Right cardiac atrium (tissue), 5 donors: ENCODE measurements around the gene SP1. TPM values are rescaled to one million over a fixed set of nuclear protein-coding genes. Genes with fewer than 3 reads are reported as not detected.
A peak's percentile ranks its signal among the peaks of the same experiment; 100 is the strongest.
"Not testable (repeated sequence)": the region's sequence is repeated elsewhere in the genome, so short reads cannot be mapped to it uniquely, and the experiment has no call there.

Experiments
- ATAC-seq, 2 donors: fragments of 200-7000 bp; cut with Tn5 transposase; one replicate each; pipeline versions ENCODE4 v1.8.0 to v1.9.1; 2020; ENCODE audit warnings: moderate library complexity in 2 of 2, mild to moderate bottlenecking in 1 of 2
- DNase-seq, 3 donors: peaks; one replicate each; pipeline ENCODE4 v3.0.0-alpha.2; 2020
- H3K27ac ChIP-seq: one replicate; pipeline ENCODE4 v1.5.1; 2013; ENCODE audit warnings: mild to moderate bottlenecking, low read length, control low read depth, moderate library complexity
- H3K27me3 ChIP-seq: one replicate; pipeline ENCODE4 v1.6.1; 2013; ENCODE audit not compliant: control insufficient read depth, insufficient read depth
- H3K4me1 ChIP-seq: one replicate; pipeline ENCODE4 v1.6.1; 2013; ENCODE audit warnings: low read length; ENCODE audit not compliant: control insufficient read depth, insufficient read depth
- H3K4me3 ChIP-seq: one replicate; pipeline ENCODE4 v1.5.1; 2013; ENCODE audit warnings: low read length, control low read depth
- H3K9me3 ChIP-seq: one replicate; pipeline ENCODE4 v1.6.1; 2013; ENCODE audit warnings: low read length; ENCODE audit not compliant: control insufficient read depth
- WGBS: extraction: QIAGEN DNeasy Blood & Tissue Kit; methylation state at CpG from one replicate; pipeline ENCODE4 v1.1.7; 2013; 5-methylcytosine and 5-hydroxymethylcytosine counted together
- intact Hi-C, 4 donors: fragments of 100-400 bp; cut with DNase I; formaldehyde crosslinking; loops; one replicate each; pipeline versions ENCODE4 v1.11.0 to v1.14.0; 2022 to 2023
- polyA plus RNA-seq: library from polyadenylated mRNA; stranded (reverse); fragments of 200-250 nt; gene quantifications from one replicate; pipeline ENCODE4 v1.2.3, GENCODE V29; 2013
- total RNA-seq, 4 donors: library from RNA; stranded (reverse); fragmentation: NEBNext Ultra II Directional; extraction: Animal tissue kit (Norgen Biotek cat#: 25700); gene quantifications; one replicate each; pipeline ENCODE4 v1.2.1, GENCODE V29; 2021
- donor health status: healthy with polysubstance abuse.
- donor health status: DM: no; HTN: yes; CAD: no.
- donor health status: DM: no; HTN: no; CAD: no.
- donor health status: DM: no; HTN: yes; CAD: no; lungs with severe emphysema.
- donor health status: DM: yes; HTN: yes; CAD: no.

The SP1 gene
- total and polyA plus RNA-seq, 5 donors, result 8.3 to 39.9 (median 31.7) TPM

GRCh38 chr12:53381731-53382630 lies 2.0 kb downstream of the SP1 start:
- intact Hi-C loops, result no loop called here
- no peak for ATAC-seq
- Histone ChIP-seq H3K27ac (peak overlapping the region; percentile 89), H3K27me3 (no peaks in the 10 kb centered on the region), H3K4me1 (peaks cover 14% of the 10 kb centered on the region), H3K9me3 (no peaks in the 10 kb centered on the region), H3K4me3 (peak overlapping the region; percentile 97)
- DNase-seq, result peak in 2 of 3 donors; percentile 56 to 69
- WGBS, result 43% methylated on average over 9 of the region's 9 CpGs

GRCh38 chr12:53383258-53383657 lies 3.3 kb downstream of the SP1 start:
- no peaks in the 10 kb centered on the region for H3K27me3 ChIP-seq
- no peak overlapping the region for H3K27ac ChIP-seq
- WGBS, result 61% methylated on average over 2 of the region's 2 CpGs
- peaks cover 14% of the 10 kb centered on the region for H3K4me1 ChIP-seq
- no peak for ATAC-seq
- no peak for DNase-seq
- no peak overlapping the region for H3K4me3 ChIP-seq
- intact Hi-C loops, result no loop called here
- no peaks in the 10 kb centered on the region for H3K9me3 ChIP-seq

GRCh38 chr12:53386381-53386780 lies 6.4 kb downstream of the SP1 start:
- not testable (repeated sequence) for ATAC-seq
- 96% methylated on average over 5 of the region's 5 CpGs for WGBS

GRCh38 chr12:53388932-53389331 lies 9.0 kb downstream of the SP1 start:
- H3K9me3 ChIP-seq, result no peaks in the 10 kb centered on the region
- ATAC-seq (no peak), DNase-seq (no peak)
- H3K27ac ChIP-seq, result peak overlapping the region; percentile 58
- 93% methylated on average over 4 of the region's 4 CpGs for WGBS
- intact Hi-C loops, result no loop called here
- H3K27me3 ChIP-seq, result no peaks in the 10 kb centered on the region
- H3K4me1 ChIP-seq, result peaks cover 6% of the 10 kb centered on the region
- peak overlapping the region; percentile 28 for H3K4me3 ChIP-seq

More at GRCh38 chr12:53386381-53386780, 6.4 kb downstream of the SP1 start:
- H3K4me3 ChIP-seq, DNase-seq, H3K9me3 ChIP-seq, H3K27ac ChIP-seq, H3K27me3 ChIP-seq, intact Hi-C loops: not testable (repeated sequence)
- H3K4me1 ChIP-seq, result peaks cover 18% of the 10 kb centered on the region

- Histone ChIP-seq H3K27ac (no peak overlapping the region), H3K9me3 (no peaks in the 10 kb centered on the region), H3K27me3 (no peaks in the 10 kb centered on the region), H3K4me3 (no peak overlapping the region), H3K4me1 (peaks cover 6% of the 10 kb centered on the region)
- DNase-seq (no peak), ATAC-seq (no peak)
- intact Hi-C loops, result no loop called here
- 80% methylated on average over 3 of the region's 3 CpGs for WGBS
These were observed 9.7 kb downstream of the SP1 start for GRCh38 chr12:53389702-53390101.

- ATAC-seq (no peak), DNase-seq (no peak)
- Histone ChIP-seq H3K27ac (no peak overlapping the region), H3K4me1 (peaks cover 6% of the 10 kb centered on the region), H3K27me3 (no peaks in the 10 kb centered on the region), H3K9me3 (no peaks in the 10 kb centered on the region), H3K4me3 (no peak overlapping the region)
- intact Hi-C loops, result no loop called here
- 48% methylated on average over 5 of the region's 5 CpGs for WGBS
These were observed 11.7 kb downstream of the SP1 start for GRCh38 chr12:53391724-53392123.

GRCh38 chr12:53399896-53400295 lies 19.9 kb downstream of the SP1 start:
- Histone ChIP-seq H3K4me1 (no peaks in the 10 kb centered on the region), H3K27ac (no peak overlapping the region), H3K4me3 (no peak overlapping the region), H3K9me3 (no peaks in the 10 kb centered on the region), H3K27me3 (no peaks in the 10 kb centered on the region)
- intact Hi-C loops, result no loop called here
- ATAC-seq (no peak), DNase-seq (no peak)
- WGBS, result 95% methylated on average over 7 of the region's 7 CpGs

- H3K4me3 ChIP-seq, H3K27me3 ChIP-seq, H3K27ac ChIP-seq, DNase-seq, H3K4me1 ChIP-seq, H3K9me3 ChIP-seq, intact Hi-C loops, ATAC-seq: not testable (repeated sequence)
- 95% methylated on average over 16 of the region's 16 CpGs for WGBS
These were observed 22.4 kb downstream of the SP1 start for GRCh38 chr12:53402351-53402750.

GRCh38 chr12:53402871-53403270 lies 22.9 kb downstream of the SP1 start:
- intact Hi-C loops, result no loop called here
- no peaks in the 10 kb centered on the region for H3K4me1 ChIP-seq
- no peak for ATAC-seq
- no peaks in the 10 kb centered on the region for H3K27me3 ChIP-seq
- no peak overlapping the region for H3K4me3 ChIP-seq
- no peak for DNase-seq
- no peak overlapping the region for H3K27ac ChIP-seq
- 75% methylated on average over 7 of the region's 7 CpGs for WGBS
- no peaks in the 10 kb centered on the region for H3K9me3 ChIP-seq

GRCh38 chr12:53410951-53411350 lies 31.0 kb downstream of the SP1 start:
- Histone ChIP-seq H3K27me3 (no peaks in the 10 kb centered on the region), H3K4me3 (no peak overlapping the region), H3K4me1 (peaks cover 6% of the 10 kb centered on the region), H3K27ac (no peak overlapping the region), H3K9me3 (no peaks in the 10 kb centered on the region)
- ATAC-seq, result no peak
- DNase-seq, result no peak
- 96% methylated on average over 5 of the region's 5 CpGs for WGBS
- intact Hi-C loops, result no loop called here

GRCh38 chr12:53413485-53414204 lies 33.7 kb downstream of the SP1 start:
- ATAC-seq, result no peak
- H3K9me3 ChIP-seq, result no peaks in the 10 kb centered on the region
- intact Hi-C loops, result no loop called here
- no peak for DNase-seq
- no peak overlapping the region for H3K4me3 ChIP-seq
- no peaks in the 10 kb centered on the region for H3K27me3 ChIP-seq
- peaks cover 6% of the 10 kb centered on the region for H3K4me1 ChIP-seq
- H3K27ac ChIP-seq, result no peak overlapping the region
- WGBS, result 55% methylated on average over 3 of the region's 3 CpGs
